Fibroblast of lung (primary cell): Measurements from ENCODE around the gene SEC31B. TPM values are rescaled to one million over a fixed set of nuclear protein-coding genes. Genes with fewer than 3 reads are reported as not detected.

ENCODE experiments used
- DNase-seq, 2 donors: peaks; one replicate each; pipeline versions ENCODE4 v3.0.0 to v3.0.0-alpha.2; 2010; ENCODE audit warnings: low read depth in 2 of 2
- H2AFZ ChIP-seq: 2 replicates; pipeline ENCODE4 v1.5.1; 2012; ENCODE audit warnings: low read length, control low read depth, inconsistent platforms
- H3K27ac ChIP-seq: 2 replicates; pipeline ENCODE4 v1.5.1; 2011; ENCODE audit warnings: low read length, control low read depth; ENCODE audit not compliant: insufficient read depth
- H3K27me3 ChIP-seq: 2 replicates; pipeline ENCODE4 v1.5.1; 2011; ENCODE audit warnings: mild to moderate bottlenecking, low read length; ENCODE audit not compliant: control insufficient read depth, insufficient read depth
- H3K36me3 ChIP-seq: 2 replicates; pipeline ENCODE4 v1.5.1; 2011; ENCODE audit warnings: low read length; ENCODE audit not compliant: control insufficient read depth, insufficient read depth
- H3K4me1 ChIP-seq: 2 replicates; pipeline ENCODE4 v1.5.1; 2011; ENCODE audit warnings: low read length; ENCODE audit not compliant: control insufficient read depth, insufficient read depth; ENCODE audit errors: extremely low read depth
- H3K4me2 ChIP-seq: 2 replicates; pipeline ENCODE4 v1.5.1; 2011; ENCODE audit warnings: low read length, control low read depth; ENCODE audit not compliant: insufficient read depth; ENCODE audit errors: extremely low read depth
- H3K4me3 ChIP-seq, 4 experiments: fragments of 200-600 bp in 1 of 4; sonication (generic) in 1 of 4; replicated peaks in 1 of 4; 2 replicates each; pipeline ENCODE4 v1.5.1; 2011 to 2016; ENCODE audit warnings: low read length in 4 of 4, low read depth in 3 of 4, mild to moderate bottlenecking in 3 of 4, control low read depth in 2 of 4, inconsistent platforms in 1 of 4, mixed read lengths in 1 of 4; ENCODE audit not compliant: insufficient read depth in 1 of 4; ENCODE audit errors: control extremely low read depth in 1 of 4
- H3K79me2 ChIP-seq: 2 replicates; pipeline ENCODE4 v1.5.1; 2012; ENCODE audit warnings: mild to moderate bottlenecking, low read length, inconsistent platforms; ENCODE audit not compliant: control insufficient read depth, insufficient read depth
- H3K9ac ChIP-seq: 2 replicates; pipeline ENCODE4 v1.5.1; 2011; ENCODE audit warnings: mild to moderate bottlenecking, low read length, control low read depth; ENCODE audit not compliant: insufficient read depth
- H3K9me3 ChIP-seq: 2 replicates; pipeline ENCODE4 v1.5.1; 2012; ENCODE audit warnings: low read depth, low read length; ENCODE audit not compliant: control insufficient read depth, insufficient read depth
- H4K20me1 ChIP-seq: 2 replicates; pipeline ENCODE4 v1.5.1; 2011; ENCODE audit warnings: low read length; ENCODE audit not compliant: control insufficient read depth, insufficient read depth; ENCODE audit errors: extremely low read depth
- CTCF ChIP-seq, 2 donors: IDR thresholded peaks in 1 of 2; conservative IDR thresholded peaks in 1 of 2; 1 replicate in 1 of 2; 2 replicates in 1 of 2; pipeline ENCODE4 v1.5.1; 2011 to 2012; ENCODE audit warnings: low read length in 2 of 2, control low read depth in 1 of 2, inconsistent platforms in 1 of 2, low read depth in 1 of 2, mild to moderate bottlenecking in 1 of 2
- EZH2 ChIP-seq: IDR thresholded peaks from 2 replicates; pipeline ENCODE4 v1.5.1; 2012; ENCODE audit warnings: low read length, control low read depth, mild to moderate bottlenecking; ENCODE audit errors: missing control alignments
- polyA plus RNA-seq, 2 donors: library from polyadenylated mRNA; depleted of rRNA in 1 of 2; stranded (reverse) in 1 of 2; unstranded in 1 of 2; fragments of >200 nt; gene quantifications; 2 replicates each; pipeline ENCODE4 v1.2.1, GENCODE V29; 2011 to 2012; ENCODE audit warnings: missing spikeins in 1 of 2
- total RNA-seq: library from RNA; depleted of rRNA; stranded (reverse); fragments of >200 nt; gene quantifications from 2 replicates; pipeline ENCODE4 v1.2.1, GENCODE V29; 2014

The SEC31B gene
- total and polyA plus RNA-seq, 2 donors (not counting 1 experiment from before 2014, with no cell fraction given), result 2.7 to 3.0 TPM

GRCh38 chr10:100524206-100524605 is 4.5 kb upstream of the SEC31B start:
- H2AFZ ChIP-seq, result no peak overlapping the region
- H3K79me2 ChIP-seq, result peaks cover 11% of the 10 kb centered on the region
- no peak for DNase-seq
- H3K4me2 ChIP-seq, result no peak overlapping the region
- H3K9ac ChIP-seq, result no peak overlapping the region
- H3K4me1 ChIP-seq, result peaks cover 3% of the 10 kb centered on the region
- TF ChIP-seq EZH2, result no peak
- no peak for TF ChIP-seq CTCF (conservative IDR thresholded peaks at IDR 0.05 in 1 of 2, IDR thresholded peaks at IDR 0.05 in 1 of 2; ENCODE audit: low read depth in 1 of 2, low read length in 2 of 2)
- H3K9me3 ChIP-seq, result no peaks in the 10 kb centered on the region
- H3K4me3 ChIP-seq, result no peak overlapping the region
- no peak overlapping the region for H3K27ac ChIP-seq
- H3K36me3 ChIP-seq, result peaks cover 9% of the 10 kb centered on the region
- H3K27me3 ChIP-seq, result no peaks in the 10 kb centered on the region
- H4K20me1 ChIP-seq, result no peaks in the 10 kb centered on the region

GRCh38 chr10:100522945-100523344 is 3.3 kb upstream of the SEC31B start:
- H3K27me3 ChIP-seq, result no peaks in the 10 kb centered on the region
- no peak overlapping the region for H3K27ac ChIP-seq
- no peak overlapping the region for H3K4me2 ChIP-seq
- H4K20me1 ChIP-seq, result no peaks in the 10 kb centered on the region
- no peak overlapping the region for H3K4me3 ChIP-seq
- TF ChIP-seq CTCF (conservative IDR thresholded peaks at IDR 0.05 in 1 of 2, IDR thresholded peaks at IDR 0.05 in 1 of 2; ENCODE audit: low read depth in 1 of 2, low read length in 2 of 2) (no peak), EZH2 (no peak)
- peaks cover 9% of the 10 kb centered on the region for H3K36me3 ChIP-seq
- DNase-seq, result no peak
- H3K79me2 ChIP-seq, result no peaks in the 10 kb centered on the region
- H3K9ac ChIP-seq, result no peak overlapping the region
- no peak overlapping the region for H2AFZ ChIP-seq
- H3K4me1 ChIP-seq, result peaks cover 5% of the 10 kb centered on the region
- H3K9me3 ChIP-seq, result no peaks in the 10 kb centered on the region

GRCh38 chr10:100522107-100522801 is 2.6 kb upstream of the SEC31B start:
- H3K27me3 ChIP-seq, result no peaks in the 10 kb centered on the region
- TF ChIP-seq EZH2 (no peak), CTCF (conservative IDR thresholded peaks at IDR 0.05 in 1 of 2, IDR thresholded peaks at IDR 0.05 in 1 of 2; ENCODE audit: low read depth in 1 of 2, low read length in 2 of 2) (no peak)
- no peaks in the 10 kb centered on the region for H4K20me1 ChIP-seq
- H3K9me3 ChIP-seq, result no peaks in the 10 kb centered on the region
- H3K27ac ChIP-seq, result no peak overlapping the region
- no peak for DNase-seq
- H3K79me2 ChIP-seq, result no peaks in the 10 kb centered on the region
- H3K9ac ChIP-seq, result no peak overlapping the region
- H3K4me1 ChIP-seq, result peaks cover 5% of the 10 kb centered on the region
- H3K4me2 ChIP-seq, result no peak overlapping the region
- H3K36me3 ChIP-seq, result peaks cover 9% of the 10 kb centered on the region
- no peak overlapping the region for H2AFZ ChIP-seq
- H3K4me3 ChIP-seq, result no peak overlapping the region
